Hematopoietic multipotent progenitor cell (in vitro differentiated cells): ENCODE measurements around the gene RPS27L. TPM values are rescaled to one million over a fixed set of nuclear protein-coding genes. Genes with fewer than 3 reads are reported as not detected.

Experiments
- DNase-seq, 3 donors: peaks; one replicate each; pipeline ENCODE4 v3.0.0-alpha.2; 2011 to 2015; ENCODE audit warnings: low read depth in 2 of 3, low spot score in 2 of 3
- total RNA-seq: library from RNA; depleted of rRNA; stranded (reverse); fragments of >200 nt; gene quantifications from one replicate; pipeline ENCODE4 v1.2.3, GENCODE V29; 2012

Gene RPS27L
- total RNA-seq, result 17.2 TPM

DNA sequence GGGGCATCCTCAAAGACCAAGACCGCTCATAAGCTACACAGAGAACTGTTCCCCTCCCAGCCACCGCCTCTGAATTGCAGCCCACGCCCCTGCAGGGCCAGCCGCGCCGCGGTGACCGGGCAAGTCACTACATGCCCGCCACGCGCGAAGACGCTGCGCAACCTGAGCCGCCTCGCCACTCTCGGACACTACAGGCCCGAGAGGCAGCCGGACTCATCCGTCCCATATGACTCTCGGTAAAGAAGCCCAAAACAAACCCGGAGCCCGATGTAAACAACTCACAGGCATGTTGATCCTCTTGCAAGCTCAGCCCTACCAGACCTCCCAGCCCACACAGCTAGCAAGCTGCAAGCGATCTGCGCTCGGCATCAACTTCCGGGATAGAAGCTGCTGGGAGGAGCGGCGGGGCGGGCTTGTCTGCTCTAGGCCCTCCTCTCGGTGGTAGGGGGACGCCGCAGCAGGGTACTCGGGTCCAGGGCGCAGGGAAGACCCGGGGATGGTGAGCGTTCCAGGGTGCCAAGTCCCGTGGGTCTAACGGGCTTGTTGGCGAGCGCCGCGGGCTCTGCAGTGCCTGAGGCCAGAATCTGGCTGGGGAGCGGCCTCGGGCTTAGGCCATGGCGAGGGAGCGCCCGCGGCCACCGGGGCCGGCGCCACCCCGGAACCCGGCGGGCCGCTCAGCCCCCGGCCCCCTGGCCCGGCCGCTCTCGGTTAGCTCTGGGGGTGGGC is at the start of gene RPS27L:
TSS of gene RPS27L (minus strand) at position 360 of the 726 bp plus-strand sequence. CDS start at position 288, 72 bp downstream.
- peak; percentile 68 to 94 (median 90) for DNase-seq

DNA sequence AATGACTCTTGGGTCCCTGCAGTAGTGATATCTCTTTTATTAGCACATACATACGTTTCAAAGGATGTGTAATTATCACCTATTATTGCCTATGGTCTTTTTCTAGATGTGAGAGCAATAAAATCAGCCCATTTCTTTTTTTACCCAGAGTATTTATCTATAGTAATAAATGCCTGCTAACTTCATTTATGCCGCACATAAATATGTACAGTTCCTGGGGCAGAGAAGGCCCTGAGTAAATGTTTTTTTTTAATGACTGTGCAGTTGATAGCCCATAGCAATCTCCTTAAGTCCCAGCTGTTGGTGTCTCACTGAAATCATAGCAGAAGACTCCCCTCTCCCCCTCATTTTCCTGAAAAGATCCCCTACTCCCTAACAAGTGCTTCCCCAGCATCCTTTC is 48.8 kb upstream of the RPS27L start:
- no peak for DNase-seq

DNA sequence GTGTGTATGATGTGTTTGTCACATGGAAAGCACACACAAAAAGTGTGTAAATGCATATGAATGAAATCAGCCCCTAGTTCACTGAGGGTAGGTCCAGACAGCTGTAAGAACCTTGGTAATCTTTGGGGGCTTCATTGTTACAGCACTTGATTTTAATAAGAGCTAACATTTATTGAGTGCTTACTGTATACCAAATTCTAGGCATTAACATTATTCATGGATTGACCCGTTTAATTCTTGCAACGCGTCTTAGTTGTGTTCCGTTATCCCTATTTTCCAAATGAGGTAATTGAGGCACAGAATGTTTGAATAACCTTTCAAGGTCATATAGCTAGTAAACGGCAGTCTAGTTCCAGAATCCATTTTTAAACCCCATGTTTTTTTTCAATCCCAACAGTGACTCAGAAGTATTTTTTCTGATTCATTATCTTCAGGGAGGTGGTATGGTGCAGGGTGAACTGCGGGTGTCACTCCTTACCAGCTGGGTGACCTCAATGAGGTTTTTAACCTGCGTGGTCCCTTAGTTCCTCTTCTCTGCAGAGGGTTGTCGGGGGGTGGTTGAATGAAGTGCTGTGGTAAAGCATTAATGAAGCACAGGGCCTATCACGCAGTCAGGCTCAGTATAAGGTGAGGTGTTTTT is 46.3 kb upstream of the RPS27L start:
- DNase-seq, result peak in 2 of 3 donors; percentile 85 to 88

DNA sequence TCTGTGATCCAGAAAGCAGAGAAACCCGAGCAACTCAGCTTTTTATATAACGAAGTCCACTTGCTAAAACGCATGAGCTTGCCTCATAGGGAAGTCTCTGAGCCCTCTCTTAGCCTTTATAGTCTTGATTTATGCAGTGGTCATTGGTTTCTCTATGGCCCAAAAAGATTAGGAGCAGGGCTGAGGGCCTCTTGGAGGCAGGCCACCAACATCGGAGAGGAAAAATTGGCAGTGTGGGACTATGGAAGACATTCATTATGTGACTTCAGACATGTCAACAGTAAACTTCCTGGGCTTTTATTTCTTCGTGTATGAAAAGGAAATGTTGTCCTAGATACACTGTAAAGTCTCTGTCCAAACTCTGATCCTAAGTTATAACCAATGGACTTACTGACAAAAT is 45.6 kb upstream of the RPS27L start:
- DNase-seq, result no peak

DNA sequence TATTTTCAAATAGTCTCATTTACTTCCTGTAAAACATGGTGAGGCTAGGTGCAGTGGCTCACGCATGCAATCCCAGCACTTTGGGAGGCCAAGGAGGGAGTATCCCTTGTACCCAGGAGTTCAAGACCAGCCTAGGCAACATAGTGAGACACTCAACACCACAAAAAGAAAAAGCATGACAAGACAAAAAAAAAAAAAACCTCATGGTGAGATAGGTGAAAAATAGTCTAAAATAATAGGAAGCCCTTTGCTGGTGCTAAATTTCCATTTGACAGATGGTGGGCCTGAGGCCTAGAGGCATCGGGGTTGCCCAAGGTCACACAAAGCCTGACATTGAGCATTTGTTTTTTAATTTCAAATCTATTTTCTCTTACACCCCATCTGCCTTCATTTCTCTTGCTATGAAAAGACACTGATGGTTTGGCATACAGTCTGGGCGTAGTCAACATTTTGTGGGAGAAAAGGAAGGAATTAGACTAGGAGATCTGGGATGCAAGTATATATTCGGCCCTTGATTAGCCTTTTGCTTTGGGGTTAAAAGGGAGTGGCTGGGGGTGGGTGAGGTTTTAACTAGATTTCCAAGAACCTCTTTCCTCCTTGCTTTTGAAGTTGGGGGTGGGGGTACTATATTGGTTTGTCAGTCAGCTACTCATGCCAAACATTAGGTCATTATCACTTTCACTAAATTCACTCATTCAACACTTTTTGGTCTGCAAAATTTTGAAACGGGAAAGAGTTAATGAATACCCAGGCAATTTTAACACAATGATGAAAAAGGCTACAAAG is 43.4 kb upstream of the RPS27L start:
- no peak for DNase-seq

DNA sequence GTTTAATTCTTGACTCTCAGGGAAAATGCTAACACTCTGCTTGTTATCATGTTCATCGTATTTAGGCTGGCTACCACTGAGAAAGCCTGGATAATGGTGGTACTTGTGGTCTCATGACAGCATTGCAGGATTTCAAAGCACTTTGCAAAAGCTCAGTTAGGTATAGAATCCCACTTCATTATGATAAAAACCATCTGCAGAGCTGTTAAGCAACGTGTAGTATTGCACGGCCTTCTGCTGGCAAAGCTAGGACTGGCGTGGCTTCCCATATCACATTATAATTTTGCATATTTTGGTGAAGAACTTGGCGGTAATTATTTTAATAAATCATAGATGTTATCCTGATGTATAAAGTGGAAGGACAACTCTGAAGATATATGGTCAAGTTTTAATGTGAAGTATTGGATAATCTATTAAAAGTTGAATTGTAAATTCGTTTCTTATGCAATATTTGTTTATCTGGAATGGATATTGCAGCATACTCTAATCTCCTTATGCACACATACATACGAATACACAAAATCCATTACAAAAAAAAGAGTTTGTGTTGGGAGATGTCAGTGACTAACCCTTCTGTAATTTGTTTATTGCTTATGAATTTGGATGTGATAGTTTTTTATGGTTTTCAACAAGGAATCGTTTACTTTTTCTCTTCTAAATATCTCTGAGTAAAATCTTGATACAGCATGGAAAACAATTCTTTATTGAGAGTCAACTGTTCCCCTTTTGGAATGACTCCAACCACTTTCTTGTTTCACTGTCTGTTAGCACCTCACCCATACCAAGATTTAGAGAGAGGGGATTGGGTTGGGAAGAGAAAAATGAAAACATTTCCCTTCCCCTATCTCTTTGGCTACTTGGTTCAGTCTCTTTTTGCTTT is 41.3 kb upstream of the RPS27L start:
- peak in 1 of 3 donors; percentile 39 for DNase-seq

DNA sequence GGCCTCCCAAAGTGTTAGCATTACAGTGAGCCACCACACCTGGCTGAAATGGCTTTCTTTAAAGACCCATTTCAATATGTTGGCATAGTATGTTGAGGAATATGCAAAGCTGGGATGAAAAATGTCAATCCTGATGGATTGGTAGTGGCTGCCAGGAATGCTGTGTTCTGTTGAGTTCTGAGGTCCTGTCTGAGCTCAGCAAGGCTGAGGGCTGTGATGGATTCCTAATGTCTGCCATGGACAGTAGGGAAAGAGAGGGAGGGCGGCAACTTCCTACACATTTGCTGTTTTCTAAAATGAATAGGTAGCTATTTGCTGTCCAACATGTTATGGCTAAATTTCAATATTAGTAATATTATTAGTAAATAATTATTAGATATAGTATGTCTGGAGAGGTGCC is 40.3 kb upstream of the RPS27L start:
- no peak for DNase-seq

DNA sequence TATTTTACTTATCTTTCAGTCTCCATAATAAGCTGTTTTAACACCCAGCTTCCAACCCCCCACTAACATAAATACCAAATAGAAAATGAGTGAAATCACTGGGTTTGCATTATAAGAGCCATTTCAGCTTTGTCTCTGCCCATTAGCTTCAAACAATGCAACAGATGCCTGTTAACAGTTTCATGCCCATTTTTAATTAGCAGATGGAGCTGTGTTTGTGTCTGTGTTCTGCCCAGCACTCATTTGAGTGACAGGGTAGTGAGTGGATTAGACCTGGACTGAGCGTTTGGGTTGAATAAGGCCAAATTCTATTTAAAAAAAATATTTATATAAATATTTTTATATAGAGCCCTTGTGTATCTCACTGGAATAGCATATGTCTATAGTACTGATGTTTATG is 39.6 kb upstream of the RPS27L start:
- DNase-seq, result no peak

DNA sequence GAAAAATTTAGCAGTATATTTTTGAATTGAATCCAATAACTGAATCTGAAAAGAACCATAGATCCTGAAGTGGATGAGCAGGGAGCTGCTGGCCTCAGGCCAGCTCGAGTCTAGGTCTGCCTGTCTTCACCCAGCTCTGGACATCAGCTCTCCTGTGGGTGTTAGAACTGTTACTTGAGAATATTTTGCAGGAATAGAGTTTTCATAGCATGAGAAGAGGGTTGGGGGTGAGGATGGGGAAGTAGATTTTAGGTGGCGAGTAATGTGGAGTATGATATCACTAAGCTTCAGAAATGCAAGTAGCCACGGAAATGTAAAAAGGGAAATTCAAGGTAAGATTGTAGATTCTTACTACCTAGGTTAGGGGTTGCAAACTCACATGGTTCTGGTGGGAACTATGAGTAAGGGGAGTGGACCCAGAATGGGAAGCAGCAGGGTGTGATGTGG is 38.3 kb upstream of the RPS27L start:
- DNase-seq, result peak in 1 of 3 donors; percentile 44

DNA sequence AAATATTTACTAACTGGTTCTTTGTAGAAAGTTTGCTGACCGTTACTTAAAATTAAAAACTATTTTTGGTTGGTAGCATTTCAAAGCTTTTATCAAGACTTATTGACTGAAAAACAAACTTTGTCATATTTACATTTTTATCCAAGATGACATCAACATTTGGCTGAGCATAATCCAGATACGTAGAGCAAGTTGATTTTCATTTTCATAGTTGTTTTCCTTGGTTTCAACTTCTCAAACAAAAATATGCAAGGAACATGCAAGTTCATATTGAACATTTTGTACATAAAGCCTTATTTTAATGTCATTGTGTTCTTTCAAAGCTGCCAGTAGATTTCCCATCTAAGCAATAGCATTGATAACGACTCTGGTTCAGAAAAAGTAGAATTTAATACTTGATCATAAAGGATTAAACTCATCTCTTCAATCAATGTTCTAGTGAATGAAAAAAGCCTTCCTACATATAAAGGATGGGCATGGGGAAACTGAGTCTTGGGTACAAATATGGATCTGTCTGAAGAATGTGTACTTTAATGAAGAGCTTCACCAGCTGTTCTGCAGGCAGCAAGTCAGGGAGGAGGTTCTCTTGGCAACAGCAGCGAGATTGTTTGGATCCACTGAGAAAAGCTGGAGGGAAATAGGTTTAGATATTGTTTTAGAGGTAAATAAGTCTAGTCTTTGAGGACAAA is 37.7 kb upstream of the RPS27L start:
- DNase-seq, result no peak

DNA sequence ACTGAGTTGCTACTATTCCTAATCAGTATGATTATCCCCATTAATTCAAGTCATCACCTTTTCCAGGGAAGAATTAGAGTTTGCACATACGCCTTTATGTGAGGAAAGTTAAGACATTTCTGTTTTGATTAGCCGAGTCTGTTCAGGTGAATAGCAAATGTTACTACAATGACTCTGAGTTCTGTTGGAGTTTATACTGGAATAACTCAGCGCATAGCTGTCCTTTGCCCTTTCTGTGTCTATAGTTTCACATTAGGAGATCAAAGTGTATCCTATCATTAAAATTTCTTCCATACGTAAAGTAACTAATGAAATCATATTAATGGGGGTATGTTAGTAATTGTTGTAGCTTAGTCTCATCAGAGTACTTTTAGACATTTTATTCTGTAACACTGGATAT is 37.0 kb upstream of the RPS27L start:
- no peak for DNase-seq

DNA sequence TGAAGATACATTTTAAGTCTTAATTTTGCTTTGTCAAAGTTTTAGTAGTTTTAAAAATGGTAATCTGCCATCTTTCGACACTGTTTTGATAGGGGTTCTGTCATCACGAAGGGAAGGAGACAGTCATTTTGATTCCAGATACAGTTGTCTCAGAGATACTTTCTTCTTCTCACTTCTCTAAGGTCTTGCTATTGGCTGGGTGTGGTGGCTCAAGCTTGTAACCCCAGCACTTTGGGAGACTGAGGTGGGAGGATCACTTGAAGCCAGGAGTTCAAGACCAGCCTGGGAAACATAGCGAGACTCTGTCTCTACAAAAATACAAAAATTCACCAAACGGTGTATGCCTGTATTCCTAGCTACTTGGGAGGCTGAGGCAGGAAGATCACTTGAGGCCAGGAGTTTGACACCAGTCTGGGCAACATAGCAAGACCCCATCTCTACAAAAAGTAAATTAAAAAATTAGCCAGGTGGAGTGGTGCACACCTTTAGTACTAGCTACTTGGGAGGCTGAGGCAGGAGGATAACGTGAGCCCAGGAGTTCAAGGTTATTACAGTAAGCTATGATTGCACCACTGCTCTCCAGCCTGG is 35.4 kb upstream of the RPS27L start:
- DNase-seq, result no peak

DNA sequence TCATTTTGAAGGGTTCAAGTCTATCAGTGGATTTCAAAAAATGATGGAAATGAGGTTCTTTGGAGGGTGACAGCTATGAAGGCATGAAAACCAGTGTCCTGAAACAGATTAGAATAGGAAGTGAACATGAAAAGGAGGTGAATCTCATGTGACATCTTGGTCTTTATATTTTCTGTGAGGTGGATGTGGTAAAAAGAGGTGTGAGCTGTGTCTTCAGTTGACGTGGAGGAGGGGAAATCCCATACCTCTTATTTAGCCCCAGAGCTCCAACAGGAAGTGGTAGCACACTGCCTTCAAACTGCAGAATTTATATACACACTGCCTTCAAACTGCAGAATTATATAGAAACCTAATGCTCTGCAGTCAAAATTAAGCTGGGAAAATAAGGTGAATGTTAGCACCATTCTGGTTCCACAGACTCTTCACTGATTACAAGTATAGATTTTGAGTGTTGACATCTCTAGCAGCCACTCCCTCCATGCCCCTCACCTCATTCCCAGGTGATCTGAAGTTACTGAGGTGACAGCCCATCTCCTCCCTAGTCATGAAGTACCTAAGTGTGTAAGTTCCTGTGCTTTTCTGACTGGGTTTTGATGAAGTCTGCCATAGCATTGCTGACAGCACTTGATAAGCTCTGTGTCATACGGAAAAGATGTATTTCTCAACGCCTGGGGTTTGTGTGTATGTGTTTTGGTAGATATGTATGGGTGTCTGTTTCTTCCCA is 34.8 kb upstream of the RPS27L start:
- peak; percentile 67 to 81 (median 74) for DNase-seq

DNA sequence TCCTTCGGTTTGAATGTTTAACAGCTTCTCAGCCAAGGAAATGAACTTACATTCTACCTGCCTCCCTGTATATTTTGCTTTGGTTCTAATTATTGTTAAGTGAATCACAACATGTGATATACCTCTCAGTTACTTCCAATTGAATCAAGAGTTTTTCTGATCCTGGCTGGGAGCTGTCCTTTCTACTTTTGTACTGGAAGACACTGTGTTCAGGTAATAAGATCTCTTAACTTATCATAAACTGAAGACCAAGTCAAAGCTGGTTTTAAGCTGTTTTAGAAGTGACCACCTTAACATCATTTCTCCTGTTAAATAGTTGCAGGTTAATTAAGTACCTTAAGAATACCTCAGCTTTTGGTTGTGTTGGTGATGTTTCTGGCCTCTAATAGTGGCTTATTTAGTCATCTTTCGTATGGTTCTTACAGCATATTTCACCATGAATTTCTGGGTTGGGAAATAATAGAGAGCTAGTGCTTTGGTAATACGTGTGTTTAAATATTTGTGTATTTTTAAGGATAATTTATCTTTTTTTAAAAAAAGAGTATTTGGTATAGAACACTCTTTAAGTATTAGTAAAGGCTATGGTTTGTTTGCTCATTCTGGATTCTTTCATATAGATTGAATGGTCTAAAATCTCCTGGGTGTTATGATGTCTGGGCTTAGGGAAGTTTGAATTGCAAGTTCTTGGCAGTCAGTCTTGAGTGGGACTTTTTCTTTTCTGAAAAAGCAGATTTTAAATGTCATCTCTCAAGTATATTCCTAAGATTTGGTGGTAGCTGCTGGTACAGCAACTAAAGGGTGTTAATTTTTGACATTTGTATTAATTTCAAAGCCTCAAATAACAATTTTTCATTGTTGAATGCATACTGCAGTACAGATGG is 33.7 kb upstream of the RPS27L start:
- no peak for DNase-seq

DNA sequence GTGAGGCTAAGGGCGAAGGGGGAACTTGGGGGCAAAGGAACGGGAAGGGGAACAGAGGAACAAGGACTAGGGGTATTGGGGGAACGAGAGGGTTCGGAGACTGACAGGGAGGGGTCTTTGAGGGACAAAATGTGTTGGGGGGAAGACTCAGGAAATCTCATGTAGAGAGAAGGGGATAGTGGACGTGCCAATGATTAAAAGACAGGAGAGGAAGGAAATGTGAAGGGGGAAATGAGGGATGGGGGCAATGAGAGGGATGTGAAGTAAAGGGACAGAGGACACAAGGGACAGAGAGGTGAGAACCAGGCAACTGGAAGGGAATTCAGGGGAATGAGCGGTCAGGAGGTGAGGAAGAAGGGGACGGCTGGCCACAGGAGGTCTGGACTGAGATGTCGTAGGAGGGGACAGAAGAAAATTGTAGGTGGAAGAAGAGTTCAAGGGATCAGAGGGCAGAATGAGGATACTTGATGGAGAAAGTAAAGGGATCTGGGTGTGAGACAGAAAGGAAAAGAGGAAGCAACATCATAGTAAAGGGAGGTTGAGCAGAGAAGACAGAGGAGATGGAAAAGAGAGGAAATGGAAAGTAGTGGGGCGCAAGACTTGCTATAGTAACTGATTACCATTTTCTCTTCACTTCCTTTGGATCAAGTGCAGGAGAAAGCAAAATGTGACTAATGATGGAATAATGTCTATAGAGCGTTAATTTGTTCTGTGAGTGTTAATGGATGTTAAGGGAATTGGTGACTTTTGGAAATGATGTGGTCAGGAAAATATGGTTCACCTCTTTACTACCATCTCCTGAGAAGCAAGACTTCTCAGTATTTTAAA is 32.9 kb upstream of the RPS27L start:
- DNase-seq, result peak in 1 of 3 donors; percentile 26

DNA sequence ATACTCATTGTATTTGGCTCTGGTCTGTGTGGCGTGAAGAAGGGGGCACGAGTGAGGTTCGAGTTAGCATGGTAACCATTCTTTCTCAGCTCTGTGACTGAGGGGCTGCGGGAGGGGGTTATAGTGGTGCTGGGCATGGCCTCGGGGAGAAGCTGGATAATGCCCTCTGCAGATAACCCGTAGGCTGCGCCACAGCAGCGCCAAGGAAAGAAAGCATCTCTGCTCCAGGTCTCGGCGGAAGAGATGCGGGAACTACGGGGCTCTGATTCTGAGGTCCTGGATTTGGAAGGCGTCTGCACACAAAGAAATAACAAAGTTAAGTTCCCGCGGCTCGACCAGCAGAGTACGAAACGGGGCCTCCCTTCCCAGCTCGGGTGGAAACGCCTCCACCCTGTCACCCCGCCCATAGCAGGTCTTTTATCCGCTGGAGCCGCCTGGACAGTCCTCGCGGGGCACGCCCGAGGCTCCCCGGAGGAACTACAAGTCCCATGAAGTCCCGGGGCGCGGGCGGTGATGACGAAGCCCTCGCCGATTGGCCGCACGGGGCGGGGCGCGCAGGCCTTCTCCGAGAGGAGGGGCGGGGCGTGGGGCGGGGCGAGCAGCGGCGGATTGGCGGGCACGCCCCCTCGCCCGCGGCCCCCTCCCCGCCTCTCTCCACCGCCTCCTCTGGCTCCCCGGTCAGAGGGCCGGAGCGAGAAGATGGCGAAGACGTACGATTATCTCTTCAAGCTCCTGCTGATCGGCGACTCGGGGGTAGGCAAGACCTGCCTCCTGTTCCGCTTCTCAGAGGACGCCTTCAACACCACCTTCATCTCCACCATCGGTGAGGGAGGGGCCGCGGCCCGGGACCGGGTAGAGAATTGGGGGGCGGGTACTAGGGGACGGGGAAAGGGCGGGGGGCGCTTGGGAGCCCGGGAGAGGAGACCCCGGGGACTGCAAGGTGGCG is 31.9 kb upstream of the RPS27L start, which contains the start of gene RAB8B:
TSS of gene RAB8B (plus strand) at position 681 of the 946 bp plus-strand sequence. CDS start at position 700, 19 bp downstream.
- DNase-seq, result peak; percentile 85 to 96 (median 94)
